HCT116 (cell line): Measurements from ENCODE around the gene CGNL1.

Experiments
- CBX3 ChIP-seq: IDR thresholded peaks from 2 replicates; pipeline ENCODE4 v1.6.1; 2012; ENCODE audit warnings: low read depth
- CEBPB ChIP-seq: IDR thresholded peaks from 2 replicates; pipeline ENCODE4 v1.6.1; 2012; ENCODE audit warnings: low read depth
- EZH2 ChIP-seq: fragments of 200-600 bp; sonication (generic); IDR thresholded peaks from 2 replicates; pipeline ENCODE4 v1.6.1; 2017; ENCODE audit warnings: antibody characterized with exemption, mixed run types
- EZH2phosphoT487 ChIP-seq: fragments of 200-600 bp; IDR thresholded peaks from 2 replicates; pipeline ENCODE4 v1.6.1; 2018; ENCODE audit warnings: antibody characterized with exemption, borderline replicate concordance
- POLR2A ChIP-seq: IDR thresholded peaks from 2 replicates; pipeline ENCODE4 v1.7.0; 2011; ENCODE audit warnings: borderline replicate concordance; ENCODE audit not compliant: insufficient read depth, insufficient read length; ENCODE audit errors: extremely low read depth
- POLR2AphosphoS5 ChIP-seq: IDR thresholded peaks from 2 replicates; pipeline ENCODE4 v1.6.1; 2011; ENCODE audit warnings: mild to moderate bottlenecking, low read depth, low read length, moderate library complexity
- RAD21 ChIP-seq: IDR thresholded peaks from 2 replicates; pipeline ENCODE4 v1.6.1; 2012; ENCODE audit warnings: low read depth, mild to moderate bottlenecking
- REST ChIP-seq: IDR thresholded peaks from 2 replicates; pipeline ENCODE4 v1.6.1; 2012; ENCODE audit warnings: low read depth
- SIN3A ChIP-seq: IDR thresholded peaks from 2 replicates; pipeline ENCODE4 v1.6.1; 2012; ENCODE audit warnings: low read depth
- ZFX ChIP-seq: fragments of 450-650 bp; IDR thresholded peaks from 2 replicates; pipeline ENCODE4 v1.6.1; 2017
- TF ChIP-seq, protein P1 (sequence below), 3 experiments: fragments of 200-600 bp in 1 of 3; sonication (generic) in 1 of 3; IDR thresholded peaks in 2 of 3; conservative IDR thresholded peaks in 1 of 3; 2 replicates each; pipeline ENCODE4 v1.5.1; 2012 to 2017; ENCODE audit warnings: low read depth in 2 of 3, low read length in 2 of 3, antibody characterized with exemption in 1 of 3, borderline replicate concordance in 1 of 3, control low read depth in 1 of 3, mild to moderate bottlenecking in 1 of 3, mixed read lengths in 1 of 3, mixed run types in 1 of 3, moderate library complexity in 1 of 3; ENCODE audit not compliant: insufficient read depth in 1 of 3
- TF ChIP-seq, protein P2 (sequence below): IDR thresholded peaks from 2 replicates; pipeline ENCODE4 v1.6.1; 2012
- TF ChIP-seq, protein P3 (sequence below): IDR thresholded peaks from 2 replicates; pipeline ENCODE4 v1.6.1; 2012

- TF ChIP-seq POLR2A (no peak), REST (no peak), POLR2AphosphoS5 (no peak), EZH2 (no peak), CEBPB (no peak), SIN3A (no peak), CBX3 (no peak), RAD21 (no peak), EZH2phosphoT487 (no peak), ZFX (no peak)
- TF ChIP-seq, protein P1, sequence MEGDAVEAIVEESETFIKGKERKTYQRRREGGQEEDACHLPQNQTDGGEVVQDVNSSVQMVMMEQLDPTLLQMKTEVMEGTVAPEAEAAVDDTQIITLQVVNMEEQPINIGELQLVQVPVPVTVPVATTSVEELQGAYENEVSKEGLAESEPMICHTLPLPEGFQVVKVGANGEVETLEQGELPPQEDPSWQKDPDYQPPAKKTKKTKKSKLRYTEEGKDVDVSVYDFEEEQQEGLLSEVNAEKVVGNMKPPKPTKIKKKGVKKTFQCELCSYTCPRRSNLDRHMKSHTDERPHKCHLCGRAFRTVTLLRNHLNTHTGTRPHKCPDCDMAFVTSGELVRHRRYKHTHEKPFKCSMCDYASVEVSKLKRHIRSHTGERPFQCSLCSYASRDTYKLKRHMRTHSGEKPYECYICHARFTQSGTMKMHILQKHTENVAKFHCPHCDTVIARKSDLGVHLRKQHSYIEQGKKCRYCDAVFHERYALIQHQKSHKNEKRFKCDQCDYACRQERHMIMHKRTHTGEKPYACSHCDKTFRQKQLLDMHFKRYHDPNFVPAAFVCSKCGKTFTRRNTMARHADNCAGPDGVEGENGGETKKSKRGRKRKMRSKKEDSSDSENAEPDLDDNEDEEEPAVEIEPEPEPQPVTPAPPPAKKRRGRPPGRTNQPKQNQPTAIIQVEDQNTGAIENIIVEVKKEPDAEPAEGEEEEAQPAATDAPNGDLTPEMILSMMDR (IDR thresholded peaks at IDR 0.05 in 2 of 3, conservative IDR thresholded peaks at IDR 0.05 in 1 of 3; ENCODE audit: borderline replicate concordance in 1 of 3, insufficient read depth in 1 of 3, low read depth in 2 of 3, low read length in 2 of 3), result no peak
- TF ChIP-seq, protein P2, sequence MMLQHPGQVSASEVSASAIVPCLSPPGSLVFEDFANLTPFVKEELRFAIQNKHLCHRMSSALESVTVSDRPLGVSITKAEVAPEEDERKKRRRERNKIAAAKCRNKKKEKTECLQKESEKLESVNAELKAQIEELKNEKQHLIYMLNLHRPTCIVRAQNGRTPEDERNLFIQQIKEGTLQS, result no peak
- TF ChIP-seq, protein P3, sequence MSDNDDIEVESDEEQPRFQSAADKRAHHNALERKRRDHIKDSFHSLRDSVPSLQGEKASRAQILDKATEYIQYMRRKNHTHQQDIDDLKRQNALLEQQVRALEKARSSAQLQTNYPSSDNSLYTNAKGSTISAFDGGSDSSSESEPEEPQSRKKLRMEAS, result no peak
Observed at GRCh38 chr15:57356636-57357035, 19.7 kb upstream of the CGNL1 start.
